NCI-H1048 (cell line): Measurements from ENCODE around the gene AP1B1.
"Not testable (repeated sequence)": the region's sequence is repeated elsewhere in the genome, so short reads cannot be mapped to it uniquely, and the experiment has no call there.

Source experiments
- DNase-seq: peaks from one replicate; lab custom pipeline; 2025; lab: John Stamatoyannopoulos, UW

Gene AP1B1

GRCh38 chr22:29386708-29387107, 1.7 kb downstream of the AP1B1 start:
- no peak for DNase-seq

- no peak for DNase-seq
Observed at GRCh38 chr22:29385748-29386147, 2.6 kb downstream of the AP1B1 start.

- no peak for DNase-seq
Observed at GRCh38 chr22:29385151-29385704, 3.1 kb downstream of the AP1B1 start.

GRCh38 chr22:29383740-29384139, 4.6 kb downstream of the AP1B1 start:
- no peak for DNase-seq

GRCh38 chr22:29382580-29383302, 5.6 kb downstream of the AP1B1 start:
- DNase-seq: no peak

GRCh38 chr22:29380856-29381255, 7.5 kb downstream of the AP1B1 start:
- DNase-seq: no peak

GRCh38 chr22:29380032-29380781, 8.2 kb downstream of the AP1B1 start:
- DNase-seq: no peak

GRCh38 chr22:29379258-29379657, 9.1 kb downstream of the AP1B1 start:
- no peak for DNase-seq

GRCh38 chr22:29377979-29378378, 10.4 kb downstream of the AP1B1 start:
- DNase-seq: no peak

- DNase-seq: not testable (repeated sequence)
Observed at GRCh38 chr22:29376705-29377104, 11.7 kb downstream of the AP1B1 start.

- no peak for DNase-seq
Observed at GRCh38 chr22:29375398-29376076, 12.8 kb downstream of the AP1B1 start.

GRCh38 chr22:29374806-29375205, 13.6 kb downstream of the AP1B1 start:
- not testable (repeated sequence) for DNase-seq

- DNase-seq: no peak
Observed at GRCh38 chr22:29374401-29374800, 14.0 kb downstream of the AP1B1 start.

GRCh38 chr22:29370537-29370936, 17.8 kb downstream of the AP1B1 start:
- no peak for DNase-seq

GRCh38 chr22:29369460-29369859, 18.9 kb downstream of the AP1B1 start:
- DNase-seq: no peak

GRCh38 chr22:29359469-29359868, 28.9 kb downstream of the AP1B1 start:
- no peak for DNase-seq

- DNase-seq: not testable (repeated sequence)
Observed at GRCh38 chr22:29357193-29357890, 31.0 kb downstream of the AP1B1 start.

GRCh38 chr22:29353860-29354259, 34.5 kb downstream of the AP1B1 start:
- DNase-seq: no peak

GRCh38 chr22:29353286-29353685, 35.1 kb downstream of the AP1B1 start:
- no peak for DNase-seq

- no peak for DNase-seq
Observed at GRCh38 chr22:29352778-29353177, 35.6 kb downstream of the AP1B1 start.

GRCh38 chr22:29351891-29352290, 36.5 kb downstream of the AP1B1 start:
- DNase-seq: no peak

GRCh38 chr22:29351042-29351441, 37.3 kb downstream of the AP1B1 start:
- DNase-seq: no peak
